ENCODE measurements around the gene HDAC2.

- TF ChIP-seq, protein P1, sequence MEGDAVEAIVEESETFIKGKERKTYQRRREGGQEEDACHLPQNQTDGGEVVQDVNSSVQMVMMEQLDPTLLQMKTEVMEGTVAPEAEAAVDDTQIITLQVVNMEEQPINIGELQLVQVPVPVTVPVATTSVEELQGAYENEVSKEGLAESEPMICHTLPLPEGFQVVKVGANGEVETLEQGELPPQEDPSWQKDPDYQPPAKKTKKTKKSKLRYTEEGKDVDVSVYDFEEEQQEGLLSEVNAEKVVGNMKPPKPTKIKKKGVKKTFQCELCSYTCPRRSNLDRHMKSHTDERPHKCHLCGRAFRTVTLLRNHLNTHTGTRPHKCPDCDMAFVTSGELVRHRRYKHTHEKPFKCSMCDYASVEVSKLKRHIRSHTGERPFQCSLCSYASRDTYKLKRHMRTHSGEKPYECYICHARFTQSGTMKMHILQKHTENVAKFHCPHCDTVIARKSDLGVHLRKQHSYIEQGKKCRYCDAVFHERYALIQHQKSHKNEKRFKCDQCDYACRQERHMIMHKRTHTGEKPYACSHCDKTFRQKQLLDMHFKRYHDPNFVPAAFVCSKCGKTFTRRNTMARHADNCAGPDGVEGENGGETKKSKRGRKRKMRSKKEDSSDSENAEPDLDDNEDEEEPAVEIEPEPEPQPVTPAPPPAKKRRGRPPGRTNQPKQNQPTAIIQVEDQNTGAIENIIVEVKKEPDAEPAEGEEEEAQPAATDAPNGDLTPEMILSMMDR (IDR thresholded peaks at IDR 0.05), result no peak
- TF ChIP-seq EP300 (IDR thresholded peaks at IDR 0.05) (no peak), POLR2A (IDR thresholded peaks at IDR 0.05; ENCODE audit: low read depth) (no peak), POLR2AphosphoS5 (IDR thresholded peaks at IDR 0.05) (no peak)
These were observed 11.2 kb upstream of the HDAC2 start for GRCh38 chr6:113982055-113982550.
